ENCODE data around the gene DOK5.

DOK5 gene

DNA sequence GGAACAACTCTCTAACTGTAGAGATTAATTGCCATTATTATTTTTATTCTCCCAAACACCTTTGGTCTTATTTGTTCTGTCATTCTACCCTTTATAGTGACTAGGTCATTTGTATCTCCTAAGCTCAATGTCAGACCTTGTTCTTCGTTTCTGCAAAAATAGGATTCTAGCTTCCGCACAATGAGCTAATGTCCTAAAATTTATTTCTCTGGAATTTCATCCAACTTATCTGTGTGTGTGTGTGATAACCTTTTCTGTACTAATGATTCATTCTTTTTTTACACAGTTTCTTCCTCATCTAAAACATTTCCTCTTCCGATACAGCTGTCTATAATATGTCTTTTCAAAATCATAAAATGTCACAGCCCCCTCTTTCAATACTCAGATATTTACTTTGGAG, 84.5 kb downstream of the DOK5 start:
- DNase-seq (ENCODE audit: low read depth in 3 of 3), result no peak

- no peak for DNase-seq (ENCODE audit: low read depth in 3 of 3)
These were observed 85.0 kb downstream of the DOK5 start for GRCh38 chr20:54560357-54560756.

DNA sequence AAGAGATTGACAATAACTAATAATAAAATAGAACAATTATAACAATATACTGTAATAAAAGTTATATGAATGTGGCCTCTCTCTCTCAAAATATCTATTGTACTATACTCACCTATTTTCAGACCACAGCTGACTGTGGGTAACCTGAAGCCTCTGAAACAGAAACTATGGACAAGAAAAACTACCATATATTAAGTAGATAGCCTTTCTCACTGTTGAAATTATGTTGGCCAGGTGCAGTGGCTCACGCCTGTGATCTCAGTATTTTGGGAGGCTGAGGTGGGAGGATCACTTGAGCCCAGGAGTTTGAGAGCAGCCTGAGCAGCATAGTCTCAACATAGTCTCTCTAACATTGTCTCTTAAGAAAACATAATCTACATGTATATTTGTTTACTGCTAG, 89.9 kb downstream of the DOK5 start:
- no peak for DNase-seq (ENCODE audit: low read depth in 3 of 3)

DNA sequence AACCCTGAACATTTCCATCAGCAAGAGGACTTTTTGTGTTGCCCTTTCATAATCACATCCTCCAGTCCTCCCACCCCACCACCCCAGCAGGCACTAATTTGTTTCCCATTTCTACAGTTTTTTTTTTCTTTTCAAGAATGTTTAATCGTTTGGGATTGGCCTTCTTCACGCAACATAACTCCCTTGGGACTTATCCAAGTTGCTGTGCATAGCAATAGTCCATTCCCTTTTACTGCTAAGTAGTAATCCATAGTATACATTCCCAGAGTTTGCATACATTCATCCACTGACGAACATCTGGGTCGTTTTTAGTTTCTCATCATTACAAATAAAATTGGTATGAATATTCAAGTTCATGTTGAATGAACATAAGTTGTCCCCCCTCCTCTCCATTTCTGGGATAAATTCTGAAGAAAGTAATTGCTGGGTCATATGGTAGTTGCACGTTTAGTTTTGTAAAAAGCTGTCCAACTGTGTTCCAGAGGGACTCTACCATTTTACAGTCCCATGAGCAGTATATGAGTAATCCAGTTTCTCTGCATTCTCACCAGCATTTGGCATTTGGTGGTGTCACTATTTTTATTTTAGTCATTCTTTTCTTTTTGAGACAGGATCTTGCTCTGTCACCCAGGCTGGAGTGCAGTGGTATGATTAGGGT, 90.8 kb downstream of the DOK5 start:
- DNase-seq (ENCODE audit: low read depth in 3 of 3), result no peak

DNA sequence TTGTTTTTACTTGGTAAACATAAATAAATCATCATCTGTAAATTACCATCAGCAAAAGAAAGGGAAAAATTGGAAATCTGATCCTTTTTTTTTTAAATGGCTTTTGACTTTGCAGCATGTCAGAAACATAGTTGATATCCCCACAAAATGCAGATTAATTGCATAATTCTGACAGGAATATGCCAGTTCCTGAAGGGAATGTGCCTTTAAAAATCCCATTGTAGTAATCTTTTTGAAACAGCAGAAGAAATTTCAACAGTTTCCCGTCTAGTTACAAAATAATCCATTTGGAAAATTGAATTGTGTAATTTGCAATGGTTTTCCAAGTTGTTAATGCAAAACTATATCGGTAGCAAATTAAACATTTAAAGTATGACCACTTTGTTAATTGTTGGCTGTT, 95.2 kb downstream of the DOK5 start:
- DNase-seq (ENCODE audit: low read depth in 3 of 3), result no peak

GRCh38 chr20:54572665-54573435, 97.5 kb downstream of the DOK5 start:
- DNase-seq (ENCODE audit: low read depth in 3 of 3), result no peak

- no peak for DNase-seq (ENCODE audit: low read depth in 3 of 3)
These were observed 98.4 kb downstream of the DOK5 start for GRCh38 chr20:54573838-54574237.

DNA sequence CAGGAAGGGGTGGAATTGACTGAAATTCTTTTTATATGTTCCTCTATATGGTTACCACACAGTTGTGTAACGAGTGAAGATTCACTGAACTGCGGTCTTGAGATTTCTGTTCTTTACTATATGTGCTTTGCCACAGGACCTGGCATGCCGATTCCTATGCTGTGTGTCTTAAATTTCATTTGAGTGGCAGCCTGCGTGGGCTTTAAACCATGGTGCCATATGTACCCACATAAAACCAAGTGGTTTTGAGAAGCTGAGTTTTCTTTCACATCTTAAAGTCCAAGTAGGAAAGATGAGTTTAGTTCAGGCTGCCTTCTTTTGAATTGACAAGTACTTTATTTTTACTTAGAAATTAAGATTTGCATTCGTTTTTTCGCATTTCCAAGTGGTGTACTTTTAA, 101.1 kb downstream of the DOK5 start:
- DNase-seq (ENCODE audit: low read depth in 3 of 3), result no peak

- no peak for DNase-seq (ENCODE audit: low read depth in 3 of 3)
These were observed 102.2 kb downstream of the DOK5 start for GRCh38 chr20:54577637-54578036.

DNA sequence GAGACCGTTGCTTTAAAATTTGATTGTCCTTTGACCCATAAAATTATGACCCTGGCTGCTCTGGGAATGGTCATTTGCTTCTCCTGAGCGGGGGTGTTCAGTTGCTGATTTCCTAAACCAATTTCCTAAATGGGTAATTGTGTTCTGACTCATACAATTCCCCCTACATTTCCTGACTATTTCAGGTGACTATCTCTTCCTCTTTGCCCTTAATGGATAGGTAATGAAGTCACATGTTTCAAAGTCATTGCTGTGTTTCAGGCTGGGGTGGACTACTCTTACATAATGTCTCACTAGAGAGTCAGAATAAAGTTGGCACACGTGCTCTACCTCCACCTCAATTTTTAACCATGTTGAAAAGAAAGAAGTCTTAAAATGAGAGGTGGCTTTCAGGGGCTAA, 109.8 kb downstream of the DOK5 start:
- DNase-seq (ENCODE audit: low read depth in 3 of 3), result no peak

- DNase-seq (ENCODE audit: low read depth in 3 of 3), result no peak
These were observed 112.0 kb downstream of the DOK5 start for GRCh38 chr20:54587408-54587807.

DNA sequence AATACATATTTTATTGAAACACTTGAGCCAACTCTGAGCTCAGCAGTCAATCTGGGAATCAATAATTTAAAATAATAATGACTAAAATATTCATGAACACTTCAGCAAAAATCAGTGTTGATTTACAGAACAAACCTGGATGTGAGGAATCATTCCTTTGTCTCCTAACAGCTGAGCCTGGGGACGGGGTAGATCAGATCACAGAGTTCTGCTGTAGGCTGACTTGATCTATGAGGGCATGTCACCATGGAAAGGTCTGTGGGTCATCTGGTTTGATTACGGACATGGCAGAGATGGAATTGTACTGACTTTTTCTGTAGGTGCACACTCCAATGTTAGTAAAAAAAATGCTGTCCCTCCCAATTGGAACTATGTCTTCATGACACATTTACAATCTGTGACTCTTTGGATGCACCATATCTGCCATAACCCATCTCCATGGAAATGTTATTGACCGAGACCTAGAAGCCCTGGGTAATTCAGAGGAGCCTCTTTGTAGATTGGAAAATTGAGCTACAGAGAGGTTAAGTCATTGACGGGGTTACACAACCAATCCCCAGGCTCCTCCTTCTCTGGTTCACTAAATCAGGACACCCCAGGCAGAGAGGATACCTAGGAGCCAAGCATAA, 114.1 kb downstream of the DOK5 start:
- DNase-seq (ENCODE audit: low read depth in 3 of 3), result no peak

- no peak for DNase-seq (ENCODE audit: low read depth in 3 of 3)
These were observed 115.5 kb downstream of the DOK5 start for GRCh38 chr20:54590856-54591255.

- no peak for DNase-seq (ENCODE audit: low read depth in 3 of 3)
These were observed 121.3 kb downstream of the DOK5 start for GRCh38 chr20:54596651-54597050.

GRCh38 chr20:54598352-54598751, 123.0 kb downstream of the DOK5 start:
- no peak for DNase-seq (ENCODE audit: low read depth in 3 of 3)

DNA sequence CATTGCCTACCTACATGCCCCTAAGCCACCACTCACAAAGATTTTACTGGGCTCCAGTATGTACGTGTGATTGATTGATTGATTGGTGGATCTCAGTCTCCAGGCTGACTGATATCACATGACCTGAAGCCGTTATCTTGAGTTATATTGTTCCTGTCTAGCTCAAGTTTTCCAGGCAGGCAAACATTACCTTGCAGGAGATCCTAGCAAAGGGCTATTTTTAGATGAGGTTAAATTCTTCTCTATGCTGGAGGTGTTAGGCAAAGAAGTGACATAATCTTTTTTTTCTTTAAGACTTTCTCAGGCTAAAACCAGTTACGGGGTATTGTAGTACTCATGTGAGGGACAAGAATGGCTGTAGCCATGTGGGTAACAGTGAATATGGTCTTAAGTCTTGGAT, 125.2 kb downstream of the DOK5 start:
- DNase-seq (ENCODE audit: low read depth in 3 of 3), result no peak

DNA sequence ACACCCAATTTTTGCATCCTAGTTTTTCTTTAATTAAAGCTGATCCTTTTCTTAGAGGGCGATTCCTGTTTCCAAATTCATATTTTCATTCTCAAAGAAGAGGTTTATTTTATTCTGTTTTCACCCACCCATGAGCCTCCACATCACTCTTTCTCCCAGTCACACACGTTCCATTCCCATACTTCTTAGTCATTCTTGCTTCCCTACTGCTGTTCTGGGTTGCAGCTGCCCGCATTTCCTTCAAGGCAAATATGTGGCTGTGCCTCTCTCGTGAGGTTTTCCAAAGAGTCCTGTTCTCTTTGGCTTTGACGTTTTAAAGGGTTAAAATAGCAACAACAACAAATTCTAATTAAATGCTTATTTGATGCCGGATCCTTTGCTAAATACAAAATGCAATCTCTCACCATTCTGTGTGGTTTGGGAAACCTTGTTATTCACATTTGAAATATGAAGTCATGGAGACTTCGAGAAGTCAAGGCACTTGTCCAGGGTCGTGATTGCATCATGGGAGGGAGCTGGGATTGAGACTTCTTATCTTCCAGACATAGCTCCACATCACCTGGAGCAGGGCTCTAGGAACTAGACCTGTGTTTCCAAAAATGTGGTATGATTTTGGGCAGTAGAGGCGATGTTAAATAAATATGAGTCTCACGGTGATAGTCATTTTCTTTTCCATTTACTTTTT, 126.6 kb downstream of the DOK5 start:
- no peak for DNase-seq (ENCODE audit: low read depth in 3 of 3)

DNA sequence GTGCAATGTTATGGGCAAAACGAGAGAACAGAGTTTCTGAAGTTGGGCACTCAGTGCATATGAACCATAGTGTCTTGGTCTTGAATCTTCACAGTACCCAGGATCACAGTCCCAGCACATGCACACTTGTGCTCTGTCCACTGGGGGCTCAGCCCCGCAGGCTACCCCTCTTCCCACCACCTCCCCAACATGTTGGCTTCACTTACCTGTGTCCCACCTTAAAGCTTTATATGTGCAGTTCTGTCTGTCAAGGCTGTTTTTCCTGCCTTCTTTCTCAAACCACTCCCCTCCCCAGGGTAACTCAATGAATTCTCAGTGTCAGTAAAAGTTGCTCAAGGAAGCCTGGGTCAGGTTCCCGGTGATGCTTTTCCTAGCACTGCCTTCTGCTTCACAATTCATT, 129.9 kb downstream of the DOK5 start:
- no peak for DNase-seq (ENCODE audit: low read depth in 3 of 3)

DNA sequence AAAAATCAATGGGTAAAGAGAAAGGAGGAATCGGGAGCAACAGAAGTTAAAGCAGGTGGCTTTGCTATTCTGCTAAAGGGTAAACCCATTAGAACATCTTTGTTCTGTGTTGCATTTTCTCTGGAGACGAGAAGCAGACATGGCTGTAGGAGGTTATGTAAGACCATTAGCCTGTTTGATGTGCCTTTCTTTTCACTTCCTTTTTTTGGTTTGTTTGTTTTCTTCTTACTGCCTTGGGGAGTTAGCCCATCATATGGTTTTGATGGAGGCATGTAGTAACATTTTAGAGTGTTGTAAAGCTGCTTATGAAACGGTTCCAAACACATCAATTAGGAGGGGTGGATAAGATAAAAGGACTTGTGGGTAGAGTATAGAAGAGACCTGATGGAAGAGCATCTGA, 131.0 kb downstream of the DOK5 start:
- DNase-seq (ENCODE audit: low read depth in 3 of 3), result no peak

DNA sequence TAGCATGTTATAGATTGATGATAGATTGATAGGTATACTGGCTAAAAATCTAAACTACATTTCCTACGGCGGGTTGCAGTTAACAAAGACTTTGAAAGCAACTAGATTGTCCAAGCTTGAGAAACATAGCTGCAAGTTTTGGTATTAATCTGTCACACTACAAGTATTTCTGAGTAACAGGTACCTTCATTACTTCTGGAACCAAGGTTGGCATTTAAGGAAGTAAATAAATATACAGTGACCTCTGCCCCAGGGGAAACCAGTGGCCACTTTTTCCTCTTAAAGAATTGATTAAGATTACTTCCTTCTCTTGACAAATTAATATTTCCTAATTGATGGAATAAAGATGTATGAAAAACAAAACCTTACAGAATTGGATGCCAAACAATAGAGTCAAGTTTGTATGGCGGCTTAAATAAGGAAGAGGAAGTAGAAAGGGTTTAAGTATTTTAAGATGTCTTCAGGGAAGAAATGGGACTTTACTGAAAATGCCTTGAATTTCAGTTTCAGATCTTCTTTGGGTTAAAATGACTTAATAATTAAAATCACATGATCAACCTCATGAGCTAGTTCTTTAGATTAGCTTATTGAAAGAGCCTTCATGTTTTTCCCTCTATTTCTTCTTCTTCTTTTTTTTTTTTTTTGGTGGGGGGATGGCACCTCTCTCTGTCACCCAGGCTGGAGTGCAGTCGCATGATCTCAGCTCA, 132.8 kb downstream of the DOK5 start:
- DNase-seq (ENCODE audit: low read depth in 3 of 3), result no peak

- DNase-seq (ENCODE audit: low read depth in 3 of 3), result no peak
These were observed 133.6 kb downstream of the DOK5 start for GRCh38 chr20:54608943-54609342.
